Mesenteric fat pad (tissue), 1 donor: ENCODE data around the gene MRPL54. TPM values are rescaled to one million over a fixed set of nuclear protein-coding genes. Genes with fewer than 3 reads are reported as not detected.
"Not testable (repeated sequence)": the region's sequence is repeated elsewhere in the genome, so short reads cannot be mapped to it uniquely, and the experiment has no call there.

Experiments
- DNase-seq: peaks from one replicate; pipeline ENCODE4 v3.0.0-alpha.2; 2020; ENCODE audit warnings: low spot score
- total RNA-seq: library from RNA; stranded (reverse); fragmentation: NEBNext Ultra II Directional; extraction: Animal tissue kit (Norgen Biotek cat#: 25700); gene quantifications from one replicate; pipeline ENCODE4 v1.2.1, GENCODE V29; 2021
- donor health status: DM: yes; HTN: yes; CAD: no.

MRPL54 gene
- total RNA-seq, 1 donor from 2014 or later, result 72.7 TPM

DNA sequence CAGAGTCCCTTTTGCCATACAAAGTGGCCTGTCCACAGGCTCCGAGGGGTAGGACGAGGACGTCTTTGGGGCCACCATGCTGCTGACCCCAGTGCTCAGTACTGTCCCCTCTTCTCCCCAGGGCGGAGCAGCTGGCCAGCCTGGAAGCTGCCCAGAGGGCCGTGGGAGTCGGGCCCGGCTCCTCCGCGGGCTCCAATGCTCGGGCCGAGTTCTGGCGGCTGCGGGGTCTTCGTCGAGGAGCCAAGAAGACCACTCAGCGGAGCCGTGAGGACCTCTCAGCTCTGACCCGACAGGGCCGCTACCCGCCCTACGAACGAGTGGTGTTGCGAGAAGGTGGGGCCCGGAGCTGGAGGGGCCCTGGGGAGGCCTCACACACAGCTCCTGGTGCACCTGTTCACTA lies 22.1 kb upstream of the MRPL54 start:
- DNase-seq, result no peak

DNA sequence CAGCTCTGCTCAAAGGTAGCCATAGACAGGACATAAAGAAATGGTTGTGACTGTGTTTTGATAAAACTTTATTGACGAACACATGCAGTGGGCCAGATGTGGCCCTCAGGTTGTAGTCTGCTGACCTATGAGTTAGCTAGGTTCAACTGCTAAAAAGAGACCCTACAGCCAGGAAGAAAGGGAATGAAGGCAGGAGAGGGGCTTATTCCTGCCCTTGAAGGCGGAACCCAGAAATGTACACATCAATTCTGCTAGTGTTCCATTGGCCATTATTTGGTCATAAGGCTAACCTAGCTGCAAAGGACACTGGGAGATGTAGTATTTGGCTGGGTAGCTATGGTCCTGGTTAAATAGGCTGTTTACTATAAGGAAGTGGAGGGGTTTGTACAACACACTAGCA lies 19.0 kb upstream of the MRPL54 start:
- DNase-seq, result no peak

DNA sequence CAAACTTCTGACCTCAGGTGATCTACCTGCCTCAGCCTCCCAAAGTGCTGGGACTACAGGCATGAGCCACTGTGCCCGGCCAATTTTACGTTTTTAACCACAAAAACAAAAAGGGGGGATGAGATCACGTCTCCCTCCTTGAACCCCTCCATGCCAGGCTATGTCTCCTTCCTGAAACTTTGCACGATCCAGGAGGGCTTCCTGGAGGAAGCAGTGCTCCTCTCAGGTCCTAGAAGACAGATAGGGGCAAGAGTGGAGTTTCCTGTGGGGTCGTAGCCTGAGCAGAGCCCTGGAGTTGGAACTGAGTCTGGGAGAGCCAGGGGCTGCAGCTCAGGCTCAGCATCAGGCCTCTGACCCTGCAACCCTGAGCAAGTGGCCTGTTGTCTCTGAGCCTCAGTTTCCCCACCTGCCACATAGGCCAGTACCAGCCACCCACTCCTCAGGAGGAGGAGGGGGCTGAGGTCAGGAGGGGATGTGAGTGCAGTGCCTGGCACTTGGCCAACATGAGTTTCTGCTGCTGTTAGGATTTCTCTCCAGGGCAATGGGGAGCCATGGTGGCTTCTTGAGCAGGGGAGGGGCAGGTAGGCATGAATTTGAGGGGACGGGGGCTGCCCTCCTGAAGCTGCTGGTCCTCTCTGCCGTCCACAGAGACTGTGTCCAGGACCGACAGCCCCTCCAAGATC lies 17.0 kb upstream of the MRPL54 start:
- DNase-seq, result no peak

DNA sequence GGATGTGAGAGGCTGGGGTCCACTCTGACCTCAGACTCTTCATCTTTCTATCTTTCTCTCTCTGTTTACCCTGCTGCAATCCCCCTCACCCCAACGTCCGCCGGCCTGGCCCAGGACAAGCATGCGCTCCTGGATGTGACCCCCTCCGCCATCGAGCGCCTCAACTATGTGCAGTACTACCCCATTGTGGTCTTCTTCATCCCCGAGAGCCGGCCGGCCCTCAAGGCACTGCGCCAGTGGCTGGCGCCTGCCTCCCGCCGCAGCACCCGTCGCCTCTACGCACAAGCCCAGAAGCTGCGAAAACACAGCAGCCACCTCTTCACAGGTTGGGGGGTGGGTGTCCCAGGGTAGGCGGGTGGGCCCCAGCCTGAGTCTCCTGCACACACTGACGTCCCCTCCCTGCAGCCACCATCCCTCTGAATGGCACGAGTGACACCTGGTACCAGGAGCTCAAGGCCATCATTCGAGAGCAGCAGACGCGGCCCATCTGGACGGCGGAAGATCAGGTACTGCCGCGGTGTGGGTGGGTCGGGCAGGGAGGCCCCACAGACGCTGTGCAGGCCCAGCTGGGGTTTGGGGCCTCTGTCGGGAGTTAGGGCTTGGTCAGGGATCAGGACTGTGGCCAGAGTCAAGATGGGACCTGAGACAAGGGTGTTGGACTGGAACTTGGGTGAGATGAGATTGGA lies 16.0 kb upstream of the MRPL54 start:
- no peak for DNase-seq

DNA sequence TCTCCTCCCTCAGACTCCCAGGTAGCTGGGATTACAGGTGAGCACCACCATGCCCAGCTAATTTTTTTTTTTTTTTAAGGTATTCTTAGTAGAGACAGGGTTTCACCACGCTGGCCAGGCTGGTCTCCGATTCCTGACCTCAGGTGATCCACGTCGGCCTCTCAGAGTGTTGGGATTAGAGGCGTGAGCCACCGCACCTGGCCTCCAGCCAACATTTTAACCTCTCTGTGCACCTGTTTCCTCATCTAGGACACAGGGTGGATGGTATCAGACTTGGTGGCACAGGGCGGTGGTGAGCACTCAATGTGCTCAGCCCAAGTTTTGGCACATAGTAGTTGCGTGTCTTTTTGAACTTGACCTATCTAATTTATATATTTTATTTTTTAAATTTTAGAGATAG lies 13.5 kb upstream of the MRPL54 start:
- no peak for DNase-seq

DNA sequence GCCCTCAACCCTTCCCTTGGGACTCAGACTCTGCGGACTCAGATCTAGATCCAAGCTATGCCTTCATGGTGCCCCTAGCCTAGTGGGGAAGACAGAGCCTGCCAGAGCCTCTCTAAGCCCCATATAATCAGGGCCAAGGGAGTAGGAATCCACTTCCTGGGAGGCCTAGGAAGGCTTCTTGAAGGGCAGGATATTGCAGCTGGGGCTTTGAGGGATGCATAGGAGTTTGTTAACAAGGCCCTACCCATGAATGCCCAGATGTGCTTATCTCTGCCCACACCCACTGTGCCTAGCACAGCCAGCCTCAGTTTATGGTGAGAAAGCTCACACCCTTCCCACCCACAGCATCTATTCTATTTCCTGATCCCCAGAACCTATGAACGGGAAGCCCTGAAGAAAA lies 12.3 kb upstream of the MRPL54 start:
- DNase-seq, result no peak

GRCh38 chr19:3751236-3751635 lies 11.2 kb upstream of the MRPL54 start:
- DNase-seq, result no peak

- no peak for DNase-seq
These were observed 10.0 kb upstream of the MRPL54 start for GRCh38 chr19:3752492-3752891.

DNA sequence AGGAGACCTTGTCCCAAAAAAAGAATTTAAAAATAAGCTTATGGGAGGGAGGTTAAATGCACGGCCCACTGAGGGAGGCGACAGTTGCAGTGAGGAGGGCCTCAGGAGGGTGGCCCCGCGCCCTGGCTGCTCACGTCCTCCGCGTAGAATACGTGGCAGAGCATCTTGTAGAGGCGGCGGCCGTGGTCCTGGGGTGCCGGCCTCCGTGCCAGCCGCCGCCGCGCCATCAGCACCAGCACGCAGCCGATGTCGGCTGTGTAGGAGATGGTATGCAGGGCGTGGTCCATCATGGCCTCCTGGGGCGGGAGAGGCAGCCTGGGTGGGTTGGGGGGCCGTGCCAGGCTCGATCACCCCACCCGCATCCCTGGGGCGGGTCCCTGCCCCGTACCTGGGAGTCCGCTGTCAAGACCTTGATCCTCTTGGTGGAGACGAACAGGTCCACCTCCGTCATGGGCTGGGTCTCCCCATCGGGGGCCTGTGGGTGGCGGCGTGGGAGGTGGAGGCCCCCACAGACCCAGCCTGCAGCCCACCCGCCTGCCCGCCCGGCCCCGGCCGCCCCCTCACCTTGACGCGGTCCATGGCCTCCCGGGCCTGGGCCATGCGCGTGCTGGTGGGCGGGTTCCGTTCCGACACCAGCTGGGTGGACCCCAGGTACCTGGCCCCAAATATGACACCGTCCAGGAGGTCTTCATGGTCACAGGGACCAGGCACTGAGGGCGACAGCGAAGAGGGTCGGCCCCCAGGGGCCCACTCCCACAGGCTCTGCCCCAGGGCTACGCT lies 8.7 kb upstream of the MRPL54 start:
- DNase-seq, result no peak

GRCh38 chr19:3757705-3758104 lies 4.8 kb upstream of the MRPL54 start:
- DNase-seq, result not testable (repeated sequence)

DNA sequence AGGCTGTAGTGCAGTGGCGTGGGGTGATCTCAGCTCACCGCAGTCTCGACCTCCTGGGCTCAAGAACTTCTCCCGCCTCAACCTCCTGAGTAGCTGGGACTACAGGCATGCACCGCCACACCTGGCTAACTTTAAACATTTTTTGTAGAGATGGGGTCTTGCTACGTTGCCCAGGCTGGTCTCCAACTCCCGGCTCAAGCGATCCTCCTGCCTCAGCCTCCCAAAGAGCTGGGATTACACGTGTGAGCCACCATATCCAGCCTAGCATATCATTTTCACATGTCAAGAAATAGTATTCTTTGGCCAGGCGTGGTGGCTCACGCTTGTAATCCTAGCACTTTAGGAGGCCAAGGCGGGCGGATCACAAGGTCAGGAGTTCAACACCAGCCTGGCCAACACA lies 4.2 kb upstream of the MRPL54 start:
- DNase-seq, result not testable (repeated sequence)

- no peak for DNase-seq
These were observed 2.8 kb upstream of the MRPL54 start for GRCh38 chr19:3759482-3760254.

DNA sequence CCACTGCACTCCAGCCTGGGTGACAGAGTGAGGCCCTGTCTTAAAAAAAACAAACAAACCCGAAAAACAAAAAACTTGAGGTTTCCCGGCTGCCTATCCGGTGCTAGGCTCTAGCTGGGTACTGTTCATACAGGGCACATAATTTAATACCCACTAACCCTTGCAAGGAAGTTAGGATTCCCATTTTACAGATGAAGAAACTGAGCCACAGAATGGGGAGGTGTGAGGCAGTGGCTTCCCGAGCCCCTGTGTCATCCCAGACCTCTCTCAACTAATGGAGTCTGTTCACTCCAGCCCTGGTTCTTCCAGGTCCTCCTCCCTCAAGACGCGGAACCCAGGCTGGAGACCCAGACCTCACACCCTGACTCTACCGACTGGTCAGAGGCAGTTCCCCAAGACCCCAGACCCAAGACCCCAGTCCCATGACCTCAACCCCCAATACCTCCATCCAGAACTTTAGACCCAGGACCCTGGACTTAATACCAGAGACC lies 1.6 kb upstream of the MRPL54 start:
- DNase-seq, result no peak

DNA sequence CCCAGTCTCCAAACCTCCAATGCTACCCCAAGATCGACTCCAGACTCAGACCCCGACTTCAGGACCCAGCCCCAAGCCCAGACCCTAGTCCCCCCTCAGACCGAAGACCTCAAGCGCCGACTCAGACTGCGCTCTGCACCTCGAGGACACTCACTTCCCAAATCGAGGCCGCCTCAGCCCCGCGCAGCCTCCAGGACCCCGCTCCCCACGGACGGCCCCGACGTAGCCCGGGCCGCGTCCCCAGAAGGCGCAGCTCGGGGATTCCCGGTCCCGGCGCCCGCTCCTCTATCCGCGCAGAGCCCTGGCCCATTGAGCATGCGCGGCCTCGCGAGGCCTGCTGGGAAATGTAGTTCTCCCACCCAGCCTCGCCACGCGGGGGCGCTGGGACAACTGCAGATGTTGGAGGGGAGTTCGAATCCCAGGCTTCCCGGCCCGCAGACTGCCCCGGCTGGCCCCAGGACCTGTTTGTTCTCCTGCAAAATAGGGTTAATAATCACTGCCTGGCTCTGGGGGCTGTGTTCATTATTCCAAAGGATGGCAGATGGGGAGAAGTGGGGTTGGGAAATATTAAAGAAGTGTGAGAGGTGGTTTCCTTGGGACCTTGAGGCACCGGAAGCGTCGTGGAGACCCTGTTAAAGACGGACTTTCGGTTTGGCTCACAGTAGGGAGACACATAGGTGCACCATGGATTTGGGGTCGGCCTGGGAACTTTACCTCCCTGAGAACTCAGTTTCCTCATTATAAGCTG lies 926 bp upstream of the MRPL54 start, which contains the start of gene APBA3:
TSS of gene APBA3 (minus strand) at position 311 of the 748 bp plus-strand sequence. CDS start 1,428 bp downstream, outside the sequence.
- peak; percentile 98 for DNase-seq

GRCh38 chr19:3762130-3762473 lies 380 bp upstream of the MRPL54 start:
- no peak for DNase-seq

- DNase-seq, result no peak
These were observed 2.6 kb downstream of the MRPL54 start for GRCh38 chr19:3765121-3765520.

- DNase-seq, result not testable (repeated sequence)
These were observed 3.3 kb downstream of the MRPL54 start for GRCh38 chr19:3765757-3766156.

GRCh38 chr19:3766520-3766919 lies 4.0 kb downstream of the MRPL54 start:
- DNase-seq, result no peak

DNA sequence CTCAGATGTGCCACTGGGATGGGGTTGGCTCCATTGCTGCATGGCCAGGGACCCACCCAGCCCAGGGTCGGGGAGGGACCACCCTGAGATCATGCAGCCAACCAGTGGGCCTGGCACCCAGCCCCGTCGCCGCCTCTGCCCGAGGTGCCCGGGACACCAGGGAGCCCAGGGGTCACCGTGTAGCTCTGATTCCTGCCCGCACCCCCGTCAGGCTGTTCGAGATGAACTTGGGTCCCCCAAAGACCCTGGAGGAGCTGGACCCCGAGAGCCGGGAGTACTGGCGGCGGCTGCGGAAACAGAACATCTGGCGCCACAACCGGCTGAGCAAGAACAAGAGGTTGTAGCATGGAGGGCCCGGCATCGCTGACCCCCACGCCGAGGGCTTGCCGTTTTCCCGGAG lies 4.6 kb downstream of the MRPL54 start:
- DNase-seq, result no peak

DNA sequence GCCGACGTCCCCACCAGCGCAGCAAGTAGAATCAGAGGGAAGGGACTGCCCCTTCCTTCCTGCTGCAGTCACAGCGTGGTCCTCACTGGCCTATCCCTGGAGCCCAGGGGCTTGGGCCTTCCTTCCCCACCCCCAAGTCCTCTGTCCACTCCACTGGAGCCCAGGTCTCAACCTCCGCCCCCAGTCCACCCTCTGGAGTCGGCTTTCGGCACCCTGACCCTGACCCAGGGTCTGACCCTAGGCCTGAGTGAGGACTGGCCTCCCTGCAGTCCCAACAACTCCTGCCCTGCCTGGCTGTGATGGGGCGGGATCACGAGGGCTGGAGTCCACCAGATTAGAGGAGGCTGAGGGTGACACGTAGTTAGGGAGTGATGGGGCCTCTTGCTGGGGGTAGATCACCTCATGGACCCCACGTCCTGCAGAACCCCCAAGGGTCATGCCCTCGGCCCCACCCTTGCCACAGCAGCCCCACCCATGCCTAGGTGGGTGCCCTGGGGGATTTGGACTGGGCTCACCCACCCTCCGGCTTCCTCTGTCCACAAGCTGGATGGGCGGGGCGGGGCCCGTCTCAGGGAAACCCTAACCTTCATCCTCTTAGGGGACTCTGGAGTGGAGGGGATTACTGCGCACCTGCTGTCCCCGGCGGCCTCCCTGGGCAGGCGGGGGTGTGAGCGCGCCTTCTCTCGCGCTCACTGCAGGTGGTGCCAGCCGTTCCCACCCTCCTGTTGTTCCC lies 5.7 kb downstream of the MRPL54 start:
- DNase-seq, result no peak
